Activated CD4-positive, alpha-beta T cell treated with anti-CD3 and anti-CD28 coated beads, Interleukin-2, amount 50 U/mL, for 1 hour (primary cell): ENCODE results near the gene STX7.
A peak's percentile ranks its signal among the peaks of the same experiment; 100 is the strongest.
"Not testable (repeated sequence)": the region's sequence is repeated elsewhere in the genome, so short reads cannot be mapped to it uniquely, and the experiment has no call there.

ENCODE experiments used
- DNase-seq: peaks from one replicate; pipeline ENCODE4 v3.0.0-alpha.2; 2020

The STX7 gene, protein sequence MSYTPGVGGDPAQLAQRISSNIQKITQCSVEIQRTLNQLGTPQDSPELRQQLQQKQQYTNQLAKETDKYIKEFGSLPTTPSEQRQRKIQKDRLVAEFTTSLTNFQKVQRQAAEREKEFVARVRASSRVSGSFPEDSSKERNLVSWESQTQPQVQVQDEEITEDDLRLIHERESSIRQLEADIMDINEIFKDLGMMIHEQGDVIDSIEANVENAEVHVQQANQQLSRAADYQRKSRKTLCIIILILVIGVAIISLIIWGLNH

DNA sequence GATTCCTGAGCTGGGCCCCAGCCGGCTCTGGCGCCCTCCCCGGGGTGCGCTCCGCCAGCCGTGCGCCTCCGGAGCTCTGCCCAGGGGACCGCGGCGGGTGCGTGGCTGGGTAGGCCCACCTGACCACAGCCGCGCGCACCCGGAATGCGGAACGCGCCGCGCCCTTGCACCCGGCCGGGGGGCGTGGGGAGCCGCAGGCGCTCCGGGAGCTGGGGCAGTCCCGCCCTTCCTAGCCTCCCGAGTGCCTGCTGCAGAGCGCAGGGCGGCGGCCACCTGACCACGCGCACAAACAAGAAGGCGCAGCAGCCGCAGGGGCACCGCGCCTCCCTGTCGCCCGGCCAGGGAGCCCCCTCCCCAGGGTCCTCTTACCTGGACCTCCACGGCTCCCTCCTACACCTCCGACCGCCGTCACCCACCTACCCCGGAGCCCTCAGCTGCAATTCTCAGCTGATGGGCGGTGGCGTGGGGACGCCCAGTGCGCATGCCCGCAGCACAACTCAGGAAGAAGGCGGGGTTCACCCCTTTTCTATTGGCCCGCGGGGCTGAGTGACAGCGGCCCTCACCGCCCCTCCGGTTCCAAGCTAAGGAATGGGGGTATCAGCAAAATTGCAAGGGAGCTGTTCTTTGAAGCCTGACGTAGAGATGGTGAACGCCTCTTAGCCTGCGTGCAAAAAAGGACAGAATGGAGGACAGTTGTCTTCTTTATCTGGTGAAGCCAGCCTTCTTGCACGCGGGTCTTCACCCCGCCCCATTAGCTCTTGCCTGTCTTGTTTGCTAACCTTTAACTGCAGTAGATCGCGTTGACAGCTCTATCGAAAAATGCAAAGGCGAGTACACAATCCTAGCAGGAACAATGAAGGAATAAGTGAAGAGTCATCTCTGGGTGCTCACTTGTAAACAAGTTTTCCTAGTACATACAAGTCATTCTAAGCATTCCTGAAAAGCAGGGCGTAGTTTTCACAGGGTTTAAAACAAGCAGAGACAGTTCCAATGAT lies at the start of gene STX7:
TSS of gene STX7 (minus strand) at position 479 of the 995 bp plus-strand sequence. CDS start 9,586 bp downstream, outside the sequence.
- DNase-seq: peak; percentile 78

GRCh38 chr6:132560087-132560486 lies 47.2 kb upstream of the STX7 start:
- DNase-seq: not testable (repeated sequence)

GRCh38 chr6:132552372-132552771 lies 39.5 kb upstream of the STX7 start, which contains the start of gene TAAR8:
TAAR8 (plus strand) TSS chr6:132552672; CDS start chr6:132552693, 21 bp downstream.
- no peak for DNase-seq

GRCh38 chr6:132551214-132551613 lies 38.3 kb upstream of the STX7 start:
- DNase-seq: no peak

GRCh38 chr6:132548746-132549463 lies 36.0 kb upstream of the STX7 start:
- DNase-seq: no peak

DNA sequence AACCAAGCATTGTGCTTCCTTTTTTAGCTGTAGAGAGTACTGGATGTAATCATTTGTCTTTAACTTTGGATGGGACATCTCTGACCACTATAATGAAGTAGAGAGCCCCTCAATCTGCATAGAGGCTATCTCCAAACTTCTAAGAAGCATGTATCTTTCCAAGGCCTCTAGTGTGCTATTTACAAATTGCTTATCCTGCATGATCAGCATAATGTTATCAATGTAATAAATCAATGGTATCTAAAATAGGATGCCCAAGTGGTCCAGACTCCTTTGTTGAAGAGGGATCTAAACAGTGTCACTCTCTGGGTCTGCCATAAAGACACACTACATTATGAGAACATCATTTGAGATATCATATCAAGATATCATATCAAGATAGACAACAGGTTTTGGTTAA lies 31.9 kb upstream of the STX7 start:
- DNase-seq: no peak

DNA sequence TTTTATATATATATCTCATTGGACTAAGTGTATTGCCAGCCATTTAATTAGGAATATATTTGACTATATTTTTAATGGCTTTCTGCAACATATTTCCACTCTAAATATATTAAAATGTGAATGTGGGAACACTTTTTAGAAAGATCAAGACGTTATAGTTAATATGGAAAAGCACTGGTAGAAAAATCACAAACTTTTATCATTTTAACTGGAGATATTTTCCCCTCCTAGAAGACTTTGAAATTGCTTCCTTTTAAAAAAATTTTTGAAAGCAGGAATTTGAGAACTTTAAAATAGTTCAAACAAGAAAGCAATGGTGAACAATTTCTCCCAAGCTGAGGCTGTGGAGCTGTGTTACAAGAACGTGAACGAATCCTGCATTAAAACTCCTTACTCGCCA lies 25.1 kb upstream of the STX7 start, which contains the start of gene TAAR9:
TSS of gene TAAR9 (plus strand) at position 301 of the 400 bp plus-strand sequence. CDS start at position 314, 13 bp downstream.
- no peak for DNase-seq

DNA sequence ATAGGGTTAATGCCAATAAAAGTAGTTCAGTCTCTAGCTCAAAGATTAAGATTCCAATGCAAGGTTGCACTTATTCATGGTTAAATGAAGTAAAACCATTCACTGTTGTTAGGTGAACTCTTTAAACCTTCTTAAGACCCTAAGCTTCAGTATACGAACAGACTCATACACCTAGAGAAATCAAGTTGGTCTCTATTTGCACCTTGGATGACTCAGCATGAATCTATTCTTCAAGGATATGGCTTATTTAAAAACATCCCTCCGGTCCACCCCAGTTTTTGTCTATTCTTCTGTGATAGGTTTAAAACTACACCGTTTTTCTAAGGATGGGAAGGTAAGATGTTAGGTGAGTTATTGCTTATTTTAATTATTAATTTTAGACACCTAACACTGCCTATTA lies 24.2 kb upstream of the STX7 start:
- no peak for DNase-seq

DNA sequence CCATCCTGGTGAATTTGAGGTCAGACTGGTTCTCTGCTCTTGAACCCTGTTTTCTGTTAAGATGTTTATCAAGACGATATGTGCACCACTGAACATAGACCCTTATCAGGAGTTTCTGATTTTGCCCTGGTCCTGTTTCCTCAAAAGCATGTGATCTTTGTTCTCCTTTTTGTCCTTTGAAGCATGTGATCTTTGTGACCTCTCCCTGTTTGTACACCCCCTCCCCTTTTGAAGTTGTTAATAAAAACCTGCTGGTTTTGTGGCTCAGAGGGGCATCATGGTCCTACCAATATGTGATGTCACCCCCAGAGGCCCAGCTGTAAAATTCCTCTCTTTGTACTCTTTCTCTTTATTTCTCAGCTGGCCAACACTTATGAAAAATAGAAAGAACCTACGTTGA lies 21.6 kb upstream of the STX7 start:
- not testable (repeated sequence) for DNase-seq

DNA sequence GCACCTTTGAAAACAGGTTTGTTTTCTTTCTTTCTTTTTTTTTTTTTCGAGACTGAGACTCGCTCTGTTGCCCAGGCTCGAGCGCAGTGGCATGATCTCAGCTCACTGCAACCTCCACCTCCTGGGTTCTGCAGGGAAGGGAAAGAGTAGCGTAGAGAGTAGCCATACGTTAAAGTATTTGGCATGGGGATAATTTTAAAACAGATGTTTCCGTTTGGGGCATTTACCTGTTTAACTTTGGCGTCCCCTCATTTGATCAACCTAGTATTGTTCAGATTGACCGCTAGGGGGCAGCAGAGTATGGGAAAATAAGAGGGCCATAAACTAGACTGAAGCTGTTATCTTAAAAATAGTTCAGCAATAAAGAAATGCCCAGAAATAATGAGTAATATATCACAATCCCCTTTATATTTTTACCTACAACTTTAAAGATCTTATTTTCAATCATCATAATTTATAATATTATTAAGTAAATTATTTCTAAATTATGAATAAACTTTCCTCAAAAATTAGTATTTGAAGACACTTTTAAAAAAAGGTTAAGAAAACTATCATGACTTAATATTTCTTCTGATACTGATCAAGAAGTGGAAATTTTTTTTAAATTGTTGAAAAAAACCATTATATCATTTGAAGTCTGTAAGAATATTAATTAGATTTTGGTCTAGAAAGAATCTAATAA lies 17.5 kb upstream of the STX7 start:
- peak; percentile 59 for DNase-seq

GRCh38 chr6:132527791-132528190 lies 14.9 kb upstream of the STX7 start:
- no peak for DNase-seq

DNA sequence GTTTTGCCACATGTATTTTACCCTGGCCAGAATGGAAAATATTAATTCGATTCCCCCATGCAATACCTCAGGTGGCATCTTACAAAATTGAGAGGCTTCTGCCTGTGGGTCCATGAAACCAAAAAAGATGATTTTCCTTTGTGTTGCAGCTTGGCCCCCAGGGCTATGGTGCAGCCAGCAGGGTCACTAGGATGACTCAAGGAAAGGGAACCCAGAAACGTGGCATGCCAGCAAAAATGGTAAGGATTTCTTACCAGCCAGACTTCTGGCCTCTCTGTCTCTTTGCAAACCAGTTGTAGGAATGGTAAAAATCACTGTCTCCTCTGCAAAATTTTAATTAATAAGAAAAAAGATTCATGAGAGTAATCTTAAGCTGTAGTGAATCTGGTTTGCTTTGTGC lies 13.5 kb upstream of the STX7 start:
- no peak for DNase-seq

- DNase-seq: no peak
Observed at GRCh38 chr6:132525866-132526265, 12.9 kb upstream of the STX7 start.

- no peak for DNase-seq
Observed at GRCh38 chr6:132524646-132525045, 11.7 kb upstream of the STX7 start.

DNA sequence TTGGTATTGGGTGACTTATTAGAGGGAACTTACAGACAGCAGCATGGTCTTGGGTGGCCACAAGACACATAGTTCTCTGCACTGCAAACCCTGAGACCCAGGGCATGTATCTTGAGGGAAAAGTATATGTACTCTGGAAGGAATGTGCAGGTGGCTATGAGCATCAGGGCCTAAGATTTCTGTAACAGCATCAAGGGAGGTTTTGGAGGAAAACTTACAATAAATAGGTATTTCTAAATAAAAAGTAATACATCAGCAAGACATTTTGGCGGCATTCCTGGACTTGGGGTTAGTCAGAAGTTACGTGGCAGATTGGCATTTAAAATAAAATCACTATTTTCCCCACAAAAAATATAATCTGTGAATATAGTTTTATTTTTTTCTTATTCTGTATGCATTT lies 8.0 kb upstream of the STX7 start:
- no peak for DNase-seq

- DNase-seq: no peak
Observed at GRCh38 chr6:132515386-132515785, 2.5 kb upstream of the STX7 start.

GRCh38 chr6:132513831-132514545 lies 1.1 kb upstream of the STX7 start:
- no peak for DNase-seq

DNA sequence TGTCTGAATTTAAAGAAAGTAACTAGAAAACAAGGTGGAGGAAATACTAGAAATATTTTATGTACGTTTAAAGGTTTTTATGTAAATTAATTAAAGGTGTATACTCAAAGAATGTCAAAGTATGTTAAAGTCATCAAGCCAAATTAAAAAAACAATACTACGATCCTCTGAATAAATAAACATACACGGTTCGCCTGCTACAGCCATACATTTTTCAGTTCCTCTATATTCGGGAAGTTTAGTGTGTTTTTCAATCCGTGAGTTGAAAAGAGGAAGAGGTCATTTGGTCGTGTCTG lies 626 bp downstream of the STX7 start:
- DNase-seq: no peak

GRCh38 chr6:132511831-132512220 lies 1.1 kb downstream of the STX7 start:
- no peak for DNase-seq

GRCh38 chr6:132511210-132511830 lies 1.6 kb downstream of the STX7 start:
- no peak for DNase-seq
